Stimulated activated CD4-positive, alpha-beta T cell treated with anti-CD3 and anti-CD28 coated beads, Interleukin-2, amount 100 ng/mL, for 48 hours (primary cell): Measurements from ENCODE around the gene FOXM1.
A peak's percentile ranks its signal among the peaks of the same experiment; 100 is the strongest.

ENCODE experiments used
- DNase-seq, 2 donors: peaks; one replicate each; pipeline ENCODE4 v3.0.0-alpha.2; 2020

The FOXM1 gene

GRCh38 chr12:2834581-2835491, 42.1 kb downstream of the FOXM1 start, which contains the start of gene NRIP2:
Gene NRIP2 (minus strand): TSS chr12:2835035. CDS start chr12:2834983, 52 bp downstream.
- no peak for DNase-seq

- no peak for DNase-seq
These were observed 43.2 kb downstream of the FOXM1 start for GRCh38 chr12:2833810-2834209.

GRCh38 chr12:2833327-2833726, 43.6 kb downstream of the FOXM1 start:
- no peak for DNase-seq

GRCh38 chr12:2832550-2833127, 44.3 kb downstream of the FOXM1 start:
- no peak for DNase-seq

GRCh38 chr12:2829275-2829674, 47.7 kb downstream of the FOXM1 start:
- no peak for DNase-seq

DNA sequence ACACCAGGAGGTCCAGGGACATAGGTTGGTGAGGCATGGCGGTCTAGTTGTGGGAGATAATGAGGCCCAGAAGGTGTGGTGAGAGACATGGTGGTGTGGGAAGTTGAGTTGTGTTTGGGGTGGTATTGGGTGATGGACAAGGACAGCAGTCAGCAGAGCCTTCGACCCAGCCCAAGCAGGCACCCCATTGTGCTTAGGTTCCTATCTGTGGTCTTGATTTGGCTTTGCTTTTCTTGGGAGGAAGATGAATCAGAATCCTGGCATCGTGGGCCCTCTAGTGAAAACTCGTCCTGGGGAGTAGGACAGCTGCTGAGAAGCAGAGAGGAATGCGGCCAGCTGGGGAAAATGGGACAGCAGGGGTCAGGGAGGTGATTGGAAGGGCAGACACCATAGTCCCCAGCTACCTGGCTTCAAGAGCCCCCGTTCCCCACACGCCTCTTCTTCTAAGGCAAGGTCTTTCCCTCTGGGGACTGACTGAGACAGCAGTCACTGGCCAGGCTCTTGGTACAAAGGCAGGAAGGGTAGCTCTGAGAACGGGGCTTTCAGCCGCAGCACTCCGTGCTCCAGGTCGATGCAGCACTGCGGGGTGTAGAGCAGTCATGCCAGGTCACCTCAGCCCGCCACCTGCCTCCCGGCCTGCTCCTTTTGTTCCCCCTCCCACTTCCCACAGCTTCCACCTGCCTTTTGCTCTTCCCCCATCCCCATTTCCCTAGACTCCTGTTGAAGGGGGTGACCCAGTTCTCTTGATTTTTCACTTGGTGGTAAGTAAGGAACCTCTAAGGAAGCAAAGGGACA, 50.1 kb downstream of the FOXM1 start:
- no peak for DNase-seq

DNA sequence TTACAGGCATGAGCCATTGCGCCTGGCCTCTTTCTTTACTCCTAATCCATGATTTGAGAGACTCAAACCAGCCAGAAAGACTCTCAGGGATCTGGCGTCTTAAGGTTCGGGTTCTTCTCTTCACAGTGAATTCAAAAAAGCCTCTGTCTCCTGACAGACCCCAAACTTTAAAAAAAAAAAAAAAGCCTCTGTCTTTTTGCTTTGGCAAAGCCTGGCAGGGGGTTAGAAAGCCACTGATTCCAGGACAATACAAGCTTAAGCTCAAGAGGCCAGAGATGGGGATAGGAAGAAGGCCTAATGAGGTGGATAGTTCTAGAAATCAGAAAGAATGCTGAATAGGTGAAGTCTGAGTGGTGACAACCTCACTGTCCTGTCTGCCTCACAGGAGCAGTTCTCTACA, 50.9 kb downstream of the FOXM1 start:
- DNase-seq = no peak

DNA sequence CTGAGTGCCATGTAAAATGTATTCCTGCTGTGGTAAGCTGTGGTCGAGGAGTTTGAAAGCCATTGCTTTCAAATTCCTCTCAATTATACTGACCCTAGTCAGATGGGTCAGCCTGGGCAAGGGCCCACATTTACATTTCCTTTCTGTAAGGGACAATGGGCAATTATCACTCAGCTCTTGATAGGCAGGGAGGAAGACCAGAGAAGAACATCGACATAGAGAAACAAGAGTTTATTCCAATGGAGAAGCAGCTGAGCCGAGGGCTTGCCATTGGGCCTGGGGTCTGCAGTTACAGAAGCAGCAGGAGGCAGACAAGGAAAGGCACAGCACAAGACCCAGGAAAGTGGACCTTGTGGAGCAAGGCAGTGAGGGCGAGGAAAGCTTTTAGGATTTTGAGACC, 51.8 kb downstream of the FOXM1 start:
- DNase-seq = no peak

- DNase-seq = no peak
These were observed 52.4 kb downstream of the FOXM1 start for GRCh38 chr12:2824541-2824940.

DNA sequence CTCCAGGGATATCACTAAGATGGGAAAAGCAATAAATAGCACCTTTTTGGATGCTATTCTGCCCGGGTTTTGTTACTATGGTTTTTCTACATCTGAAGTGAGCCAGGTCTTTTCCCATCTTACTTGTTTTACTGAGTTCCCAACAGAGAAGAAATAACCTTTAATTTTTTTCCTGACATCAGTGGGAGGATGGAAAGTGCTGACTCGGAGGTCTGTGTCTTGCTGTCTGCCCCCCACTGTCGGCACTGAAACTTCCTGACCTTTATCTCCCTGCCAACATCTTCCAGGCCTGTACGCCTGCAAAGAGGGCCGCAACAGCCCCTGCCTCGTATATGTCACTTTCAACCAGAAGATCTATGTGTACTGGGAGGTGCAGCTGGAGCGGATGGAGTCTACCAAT, 53.5 kb downstream of the FOXM1 start:
- no peak for DNase-seq

GRCh38 chr12:2820432-2820831, 56.5 kb downstream of the FOXM1 start:
- DNase-seq = no peak

GRCh38 chr12:2819810-2820209, 57.2 kb downstream of the FOXM1 start:
- DNase-seq = no peak

GRCh38 chr12:2813214-2814185, 63.5 kb downstream of the FOXM1 start:
- peak; percentile 34 to 50 for DNase-seq

- DNase-seq = peak; percentile 86 to 90
These were observed 64.4 kb downstream of the FOXM1 start, which contains the start of gene ITFG2 for GRCh38 chr12:2812290-2813213. Gene ITFG2 (plus strand): TSS chr12:2812668. CDS start chr12:2812761, 93 bp downstream.

- DNase-seq = no peak
These were observed 65.2 kb downstream of the FOXM1 start for GRCh38 chr12:2811801-2812200.
